ENCODE data around the gene C12orf43. TPM values are rescaled to one million over a fixed set of nuclear protein-coding genes. Genes with fewer than 3 reads are reported as not detected.
"Not testable (repeated sequence)": the region's sequence is repeated elsewhere in the genome, so short reads cannot be mapped to it uniquely, and the experiment has no call there.

Gene C12orf43
- total and polyA plus RNA-seq, 3 experiments from 2014 or later: 24.9 to 40.3 (median 38.1) TPM

GRCh38 chr12:121060149-121061001 is 44.1 kb upstream of the C12orf43 start:
- peak overlapping the region; percentile 86 for H3K27ac ChIP-seq (ENCODE audit: low read depth, low read length)
- H3K4me3 ChIP-seq (ENCODE audit: low read length): peak overlapping the region; percentile 91
- POLR2A ChIA-PET: interaction anchor here (0.8 to 2.1 kb wide), 5 partner anchors 9 to 55 kb away, joined by 3 to 15 read pairs (median 4); no protein-coding TSS in a partner anchor

GRCh38 chr12:121059031-121059898 is 43.0 kb upstream of the C12orf43 start:
- no peaks in the 10 kb centered on the region for H3K36me3 ChIP-seq (ENCODE audit: insufficient read depth, low read length)
- no peak overlapping the region for H3K4me3 ChIP-seq (ENCODE audit: low read length)
- no peak for DNase-seq
- Mint-ChIP-seq H3K4me1 (peaks cover 10 to 14% (median 11%) of the 10 kb centered on the region in 3 donors), H3K27me3 (no peaks in the 10 kb centered on the region), H3K27ac (peak overlapping the region in 7 of 8 donors; percentile 49 to 98 (median 95)), H3K36me3 (no peaks in the 10 kb centered on the region), H3K4me3 (peak overlapping the region in 6 of 7 donors; percentile 72 to 94 (median 88)), H3K9me3 (no peaks in the 10 kb centered on the region)
- ChIA-PET CTCF (interaction anchor here (0.8 to 4.5 kb wide), 38 partner anchors 8 to 478 kb away, joined by 3 to 93 read pairs (median 4); partner anchors contain the start of genes C12orf43 and POP5), POLR2A (interaction anchor here (0.8 to 2.1 kb wide), 5 partner anchors 8 to 54 kb away, joined by 3 to 15 read pairs (median 4); no protein-coding TSS in a partner anchor)
- H3K27ac ChIP-seq (ENCODE audit: low read depth, low read length): no peak overlapping the region
- no peaks in the 10 kb centered on the region for H3K9me3 ChIP-seq (ENCODE audit: low read length)
- H3K27me3 ChIP-seq (ENCODE audit: insufficient read depth, low read length, poor library complexity, severe bottlenecking): no peaks in the 10 kb centered on the region
- H3K4me1 ChIP-seq (ENCODE audit: insufficient read depth, low read length): peaks cover 8% of the 10 kb centered on the region

More at GRCh38 chr12:121060149-121061001, 44.1 kb upstream of the C12orf43 start:
- H3K36me3 ChIP-seq (ENCODE audit: insufficient read depth, low read length): no peaks in the 10 kb centered on the region
- Mint-ChIP-seq H3K27ac (peak overlapping the region; percentile 89 to 98 (median 96)), H3K4me1 (peaks cover 12 to 14% (median 13%) of the 10 kb centered on the region in 3 donors), H3K4me3 (peak overlapping the region; percentile 72 to 94 (median 87)), H3K9me3 (no peaks in the 10 kb centered on the region), H3K27me3 (no peaks in the 10 kb centered on the region), H3K36me3 (no peaks in the 10 kb centered on the region)
- peak; percentile 44 to 83 (median 62) for DNase-seq
- CTCF ChIA-PET: interaction anchor here (0.6 to 4.5 kb wide), 46 partner anchors 9 to 479 kb away, joined by 3 to 93 read pairs (median 5); partner anchors contain the start of genes C12orf43 and POP5
- peaks cover 8% of the 10 kb centered on the region for H3K4me1 ChIP-seq (ENCODE audit: insufficient read depth, low read length)
- H3K27me3 ChIP-seq (ENCODE audit: insufficient read depth, low read length, poor library complexity, severe bottlenecking): no peaks in the 10 kb centered on the region
- no peaks in the 10 kb centered on the region for H3K9me3 ChIP-seq (ENCODE audit: low read length)

GRCh38 chr12:121057794-121058193 is 41.5 kb upstream of the C12orf43 start:
- Histone ChIP-seq H3K4me1 (ENCODE audit: insufficient read depth, low read length) (peaks cover 8% of the 10 kb centered on the region), H3K27me3 (ENCODE audit: insufficient read depth, low read length, poor library complexity, severe bottlenecking) (no peaks in the 10 kb centered on the region), H3K36me3 (ENCODE audit: insufficient read depth, low read length) (no peaks in the 10 kb centered on the region), H3K4me3 (ENCODE audit: low read length) (no peak overlapping the region), H3K27ac (ENCODE audit: low read depth, low read length) (no peak overlapping the region), H3K9me3 (ENCODE audit: low read length) (no peaks in the 10 kb centered on the region)
- Mint-ChIP-seq H3K27me3 (no peaks in the 10 kb centered on the region), H3K36me3 (no peaks in the 10 kb centered on the region), H3K4me1 (peaks cover 10 to 14% (median 11%) of the 10 kb centered on the region in 3 donors), H3K9me3 (no peaks in the 10 kb centered on the region), H3K27ac (no peak overlapping the region), H3K4me3 (no peak overlapping the region)
- ChIA-PET CTCF (interaction anchor here (0.8 kb wide), 1 partner anchor 38 kb away, joined by 3 read pairs; no protein-coding TSS in a partner anchor), POLR2A (interaction anchor here (0.5 kb wide), 1 partner anchor 48 kb away, joined by 6 read pairs; no protein-coding TSS in a partner anchor)
- DNase-seq: no peak

- H3K27ac ChIP-seq (ENCODE audit: low read depth, low read length): no peak overlapping the region
- H3K4me3 ChIP-seq (ENCODE audit: low read length): no peak overlapping the region
- CTCF ChIA-PET: no interaction called here
- no peaks in the 10 kb centered on the region for H3K4me1 Mint-ChIP-seq
- no peak overlapping the region for H3K4me3 Mint-ChIP-seq
- H3K27me3 Mint-ChIP-seq: peaks cover 0 to 2% of the 10 kb centered on the region in 2 donors
- POLR2A ChIA-PET: no interaction called here
- H3K9me3 ChIP-seq (ENCODE audit: low read length): no peaks in the 10 kb centered on the region
- no peak for DNase-seq
- no peaks in the 10 kb centered on the region for H3K36me3 Mint-ChIP-seq
- no peaks in the 10 kb centered on the region for H3K27me3 ChIP-seq (ENCODE audit: insufficient read depth, low read length, poor library complexity, severe bottlenecking)
- no peaks in the 10 kb centered on the region for H3K4me1 ChIP-seq (ENCODE audit: insufficient read depth, low read length)
- no peak overlapping the region for H3K27ac Mint-ChIP-seq
- no peaks in the 10 kb centered on the region for H3K36me3 ChIP-seq (ENCODE audit: insufficient read depth, low read length)
- H3K9me3 Mint-ChIP-seq: no peaks in the 10 kb centered on the region
Measured at GRCh38 chr12:121053706-121054105, 37.4 kb upstream of the C12orf43 start.

DNA sequence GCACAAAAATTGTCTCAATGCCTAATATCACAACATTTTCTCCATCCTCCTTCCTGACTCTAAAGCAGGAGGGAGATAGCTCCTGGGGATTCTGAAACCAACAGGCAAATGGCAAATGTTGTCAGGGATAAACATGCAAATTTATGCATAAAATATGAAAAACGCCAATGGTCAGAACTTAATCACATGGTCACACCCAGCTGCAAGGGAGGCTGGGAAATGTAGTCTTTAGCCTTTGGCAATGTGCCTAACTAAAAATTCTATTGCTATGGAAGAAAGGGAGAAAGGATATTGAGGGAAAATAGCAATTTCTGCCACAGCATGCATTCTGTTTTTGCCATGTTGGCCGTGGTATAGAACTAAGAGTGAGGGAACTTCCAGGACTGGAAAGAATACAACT is 34.4 kb upstream of the C12orf43 start:
- Mint-ChIP-seq H3K9me3 (no peaks in the 10 kb centered on the region), H3K4me1 (peaks cover 1 to 7% (median 5%) of the 10 kb centered on the region in 3 donors), H3K36me3 (no peaks in the 10 kb centered on the region), H3K27me3 (peaks cover 0 to 2% of the 10 kb centered on the region in 2 donors), H3K4me3 (no peak overlapping the region), H3K27ac (peak overlapping the region in 1 of 8 donors; percentile 25)
- DNase-seq: no peak
- H3K4me3 ChIP-seq (ENCODE audit: low read length): no peak overlapping the region
- CTCF ChIA-PET: interaction anchor here (1.1 to 3.3 kb wide), 3 partner anchors 10 to 59 kb away, joined by 4 to 24 read pairs (median 6); partner anchors contain the start of gene OASL
- H3K27me3 ChIP-seq (ENCODE audit: insufficient read depth, low read length, poor library complexity, severe bottlenecking): no peaks in the 10 kb centered on the region
- H3K36me3 ChIP-seq (ENCODE audit: insufficient read depth, low read length): no peaks in the 10 kb centered on the region
- no peaks in the 10 kb centered on the region for H3K9me3 ChIP-seq (ENCODE audit: low read length)
- H3K4me1 ChIP-seq (ENCODE audit: insufficient read depth, low read length): no peaks in the 10 kb centered on the region
- POLR2A ChIA-PET: interaction anchor here (0.6 kb wide), 1 partner anchor 9 kb away, joined by 4 read pairs; no protein-coding TSS in a partner anchor
- H3K27ac ChIP-seq (ENCODE audit: low read depth, low read length): no peak overlapping the region

DNA sequence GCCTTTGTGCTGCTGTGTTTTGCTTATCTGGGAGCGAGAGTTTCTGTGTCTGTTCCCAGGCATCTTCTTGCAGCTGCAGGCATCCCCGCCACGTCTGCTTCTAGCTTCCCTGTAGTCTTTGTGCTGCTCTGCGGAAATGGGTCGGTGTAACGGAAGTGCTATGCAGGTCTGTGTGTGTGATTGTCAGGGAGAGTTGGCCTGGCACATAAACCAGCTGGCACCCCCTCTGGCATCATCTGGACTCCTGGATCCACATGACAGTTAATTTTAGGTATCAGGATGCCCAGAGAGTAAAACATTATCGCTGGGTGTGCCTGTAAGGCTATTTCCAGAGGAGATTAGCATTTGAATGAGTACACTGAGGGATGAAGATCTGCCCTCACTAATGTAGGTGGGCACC is 32.2 kb upstream of the C12orf43 start:
- no peaks in the 10 kb centered on the region for H3K36me3 ChIP-seq (ENCODE audit: insufficient read depth, low read length)
- Mint-ChIP-seq H3K4me3 (peak overlapping the region in 6 of 7 donors; percentile 23 to 79 (median 76)), H3K36me3 (no peaks in the 10 kb centered on the region), H3K27ac (peak overlapping the region in 4 of 8 donors; percentile 48 to 91 (median 86)), H3K4me1 (peaks cover 4 to 10% (median 5%) of the 10 kb centered on the region in 3 donors), H3K27me3 (peaks cover 0 to 2% of the 10 kb centered on the region in 2 donors), H3K9me3 (no peaks in the 10 kb centered on the region)
- no peak overlapping the region for H3K27ac ChIP-seq (ENCODE audit: low read depth, low read length)
- DNase-seq: no peak
- H3K4me1 ChIP-seq (ENCODE audit: insufficient read depth, low read length): no peaks in the 10 kb centered on the region
- H3K9me3 ChIP-seq (ENCODE audit: low read length): no peaks in the 10 kb centered on the region
- POLR2A ChIA-PET: interaction anchor here (0.6 to 1.1 kb wide), 3 partner anchors 11 to 401 kb away, joined by 3 to 6 read pairs (median 3); no protein-coding TSS in a partner anchor
- CTCF ChIA-PET: interaction anchor here (0.7 to 1.5 kb wide), 4 partner anchors 11 to 44 kb away, joined by 3 to 7 read pairs (median 3); no protein-coding TSS in a partner anchor
- no peaks in the 10 kb centered on the region for H3K27me3 ChIP-seq (ENCODE audit: insufficient read depth, low read length, poor library complexity, severe bottlenecking)
- H3K4me3 ChIP-seq (ENCODE audit: low read length): no peak overlapping the region

- Mint-ChIP-seq H3K27ac (peak overlapping the region in 1 of 8 donors; percentile 75), H3K4me3 (peak overlapping the region in 1 of 7 donors; percentile 25)
- H3K9me3 ChIP-seq (ENCODE audit: low read length); DNase-seq; H3K4me1 Mint-ChIP-seq; H3K4me1 ChIP-seq (ENCODE audit: insufficient read depth, low read length); H3K27me3 Mint-ChIP-seq; H3K36me3 Mint-ChIP-seq; H3K36me3 ChIP-seq (ENCODE audit: insufficient read depth, low read length); H3K9me3 Mint-ChIP-seq; H3K27me3 ChIP-seq (ENCODE audit: insufficient read depth, low read length, poor library complexity, severe bottlenecking); POLR2A ChIA-PET; H3K27ac ChIP-seq (ENCODE audit: low read depth, low read length); H3K4me3 ChIP-seq (ENCODE audit: low read length): not testable (repeated sequence)
- CTCF ChIA-PET: interaction anchor here (1.5 kb wide), 1 partner anchor 39 kb away, joined by 3 read pairs; no protein-coding TSS in a partner anchor
Measured at GRCh38 chr12:121047400-121047799, 31.1 kb upstream of the C12orf43 start.

Data from CD8-positive, alpha-beta memory T cell (primary cell).